Lung (tissue), 12 donors: ENCODE measurements around the gene CASP8. TPM values are rescaled to one million over a fixed set of nuclear protein-coding genes. Genes with fewer than 3 reads are reported as not detected.
A peak's percentile ranks its signal among the peaks of the same experiment; 100 is the strongest.

ENCODE experiments used
- ATAC-seq: fragments of 200-7000 bp; cut with Tn5 transposase; one replicate; pipeline ENCODE4 v1.9.1; 2020; ENCODE audit warnings: moderate number of reproducible peaks; ENCODE audit not compliant: insufficient read depth, low FRiP score
- DNase-seq, 3 donors: peaks; one replicate each; pipeline ENCODE4 v3.0.0-alpha.2; 2013 to 2017
- H3K27ac ChIP-seq, 2 donors: one replicate each; pipeline ENCODE4 v1.5.1; 2013; ENCODE audit warnings: mild to moderate bottlenecking in 2 of 2, moderate library complexity in 2 of 2, control low read depth in 1 of 2, inconsistent platforms in 1 of 2, low read depth in 1 of 2, low read length in 1 of 2
- H3K27me3 ChIP-seq, 3 donors: one replicate each; pipeline ENCODE4 v1.5.1; 2013; ENCODE audit warnings: low read length in 2 of 3; ENCODE audit not compliant: control insufficient read depth in 3 of 3, insufficient read depth in 3 of 3
- H3K36me3 ChIP-seq, 4 donors: one replicate each; pipeline ENCODE4 v1.5.1; 2013; ENCODE audit warnings: low read length in 4 of 4, mild to moderate bottlenecking in 1 of 4, moderate library complexity in 1 of 4; ENCODE audit not compliant: control insufficient read depth in 4 of 4, insufficient read depth in 4 of 4
- H3K4me1 ChIP-seq, 5 donors: one replicate each; pipeline ENCODE4 v1.5.1; 2013; ENCODE audit warnings: low read length in 5 of 5, mild to moderate bottlenecking in 2 of 5, moderate library complexity in 1 of 5; ENCODE audit not compliant: control insufficient read depth in 5 of 5, insufficient read depth in 5 of 5
- H3K4me3 ChIP-seq: one replicate; pipeline ENCODE4 v1.5.1; 2013; ENCODE audit warnings: mild to moderate bottlenecking, control low read depth, moderate library complexity
- H3K9ac ChIP-seq, 2 donors: one replicate each; pipeline ENCODE4 v1.5.1; 2013; ENCODE audit warnings: low read length in 2 of 2, control low read depth in 1 of 2; ENCODE audit not compliant: insufficient read depth in 1 of 2
- H3K9me3 ChIP-seq, 4 donors: one replicate each; pipeline ENCODE4 v1.5.1; 2013; ENCODE audit warnings: low read length in 3 of 4, mild to moderate bottlenecking in 1 of 4, moderate library complexity in 1 of 4; ENCODE audit not compliant: control insufficient read depth in 4 of 4, insufficient read depth in 3 of 4
- WGBS, 2 donors: extraction: QIAGEN DNeasy Blood & Tissue Kit; methylation state at CpG; one replicate each; pipeline ENCODE4 v1.1.7; 2013; 5-methylcytosine and 5-hydroxymethylcytosine counted together
- polyA plus RNA-seq, 2 donors: library from polyadenylated mRNA; stranded (reverse); fragments of 200-250 nt; gene quantifications; one replicate each; pipeline ENCODE4 v1.2.1, GENCODE V29; 2013
- total RNA-seq, 2 donors: library from RNA; depleted of rRNA in 1 of 2; stranded (reverse); fragments of >200 nt in 1 of 2; gene quantifications; one replicate each; pipeline ENCODE4 v1.2.1, GENCODE V29; 2014 to 2021
- TF ChIP-seq, protein P1 (sequence below): IDR thresholded peaks from 2 replicates; pipeline ENCODE4 v1.5.1; 2012; ENCODE audit warnings: mild to moderate bottlenecking; ENCODE audit errors: control extremely low read depth, extremely low read depth
- donor health status: control.
- donor health status: control.
- donor health status: Bipolar disorder and iron deficiency.
- donor health status: healthy.
- donor health status: DM: yes; HTN: yes; CAD: no.

CASP8 gene
- total and polyA plus RNA-seq, 4 donors = 18.2 to 32.3 (median 23.5) TPM

DNA sequence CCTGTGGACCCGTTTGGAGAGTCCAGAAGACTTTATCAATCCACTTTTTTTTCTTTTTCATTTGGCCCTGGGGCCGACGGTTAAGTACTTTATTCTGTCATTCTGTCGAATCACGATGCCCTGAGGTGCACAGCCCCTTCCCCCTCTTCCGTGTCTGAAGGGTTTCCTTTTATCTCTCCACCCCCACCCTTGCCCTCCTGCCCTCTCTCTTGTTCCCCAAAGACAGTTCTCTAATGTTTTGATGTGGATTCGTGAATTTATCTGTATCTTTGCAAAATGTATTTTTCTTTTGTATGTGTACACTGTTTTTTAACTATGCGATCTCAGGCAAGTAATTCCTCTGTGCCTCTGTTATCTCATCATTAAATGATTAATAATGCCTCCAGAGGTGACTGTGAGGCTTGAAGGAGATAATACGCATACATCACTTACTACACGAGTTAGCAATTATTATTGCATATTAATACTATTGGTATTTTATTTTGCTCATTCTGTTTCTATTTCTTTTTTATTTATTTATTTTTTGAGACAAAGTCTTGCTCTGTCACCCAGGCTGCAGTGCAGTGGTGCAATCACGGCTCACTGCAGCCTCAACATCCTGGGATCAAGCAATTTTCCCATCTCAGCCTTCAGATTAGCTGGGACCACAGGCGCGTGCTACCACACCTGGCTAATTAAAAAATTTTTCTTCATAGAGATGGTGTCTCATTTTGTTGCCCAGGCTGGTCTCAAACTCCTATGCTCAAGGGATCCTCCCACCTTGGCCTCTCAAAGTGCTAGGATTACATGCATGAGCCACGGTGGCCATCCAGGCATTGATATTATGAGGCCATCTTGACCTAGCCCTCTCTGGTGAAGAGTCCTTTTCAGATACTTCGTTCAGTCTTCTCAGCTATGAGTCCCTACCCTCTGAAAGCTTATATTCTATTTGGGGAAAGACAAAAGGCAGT lies 1.4 kb upstream of the CASP8 start:
- 26 to 27% methylated on average over 15 of the region's 15 CpGs for WGBS, 2 donors
- peak overlapping the region; percentile 83 to 97 for H3K9ac ChIP-seq
- H3K9me3 ChIP-seq = no peaks in the 10 kb centered on the region
- H3K4me1 ChIP-seq = peaks cover 0 to 15% (median 3%) of the 10 kb centered on the region in 5 donors
- ATAC-seq (no peak), DNase-seq (peak in 1 of 3 donors; percentile 75)
- peak overlapping the region; percentile 62 to 97 for H3K27ac ChIP-seq
- no peaks in the 10 kb centered on the region for H3K36me3 ChIP-seq
- TF ChIP-seq, protein P1, sequence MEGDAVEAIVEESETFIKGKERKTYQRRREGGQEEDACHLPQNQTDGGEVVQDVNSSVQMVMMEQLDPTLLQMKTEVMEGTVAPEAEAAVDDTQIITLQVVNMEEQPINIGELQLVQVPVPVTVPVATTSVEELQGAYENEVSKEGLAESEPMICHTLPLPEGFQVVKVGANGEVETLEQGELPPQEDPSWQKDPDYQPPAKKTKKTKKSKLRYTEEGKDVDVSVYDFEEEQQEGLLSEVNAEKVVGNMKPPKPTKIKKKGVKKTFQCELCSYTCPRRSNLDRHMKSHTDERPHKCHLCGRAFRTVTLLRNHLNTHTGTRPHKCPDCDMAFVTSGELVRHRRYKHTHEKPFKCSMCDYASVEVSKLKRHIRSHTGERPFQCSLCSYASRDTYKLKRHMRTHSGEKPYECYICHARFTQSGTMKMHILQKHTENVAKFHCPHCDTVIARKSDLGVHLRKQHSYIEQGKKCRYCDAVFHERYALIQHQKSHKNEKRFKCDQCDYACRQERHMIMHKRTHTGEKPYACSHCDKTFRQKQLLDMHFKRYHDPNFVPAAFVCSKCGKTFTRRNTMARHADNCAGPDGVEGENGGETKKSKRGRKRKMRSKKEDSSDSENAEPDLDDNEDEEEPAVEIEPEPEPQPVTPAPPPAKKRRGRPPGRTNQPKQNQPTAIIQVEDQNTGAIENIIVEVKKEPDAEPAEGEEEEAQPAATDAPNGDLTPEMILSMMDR = no peak
- H3K4me3 ChIP-seq = peak overlapping the region; percentile 56
- H3K27me3 ChIP-seq = no peaks in the 10 kb centered on the region

DNA sequence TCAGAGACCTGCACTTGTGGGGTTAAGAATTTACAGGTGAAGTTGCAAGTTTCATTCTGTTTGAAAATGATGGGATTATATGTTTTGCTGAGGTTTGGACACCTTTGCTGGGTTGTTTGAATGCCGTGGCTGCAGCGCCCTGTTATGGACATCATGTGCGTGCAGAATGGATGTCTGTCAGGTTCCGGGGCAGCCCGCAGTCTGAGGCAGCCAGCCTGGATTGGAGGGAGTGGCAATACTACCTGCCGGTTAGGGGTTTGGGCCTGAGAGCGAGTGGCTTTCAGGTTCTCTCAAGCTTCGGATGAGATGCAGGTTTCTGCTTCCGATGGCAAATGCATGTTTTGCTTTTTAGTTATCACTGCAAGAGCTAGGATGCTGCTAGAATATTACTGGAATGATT lies 1.1 kb downstream of the CASP8 start:
- no peak for ATAC-seq
- Histone ChIP-seq H3K27ac (peak overlapping the region in 1 of 2 donors; percentile 70), H3K4me3 (peak overlapping the region; percentile 3)

DNA sequence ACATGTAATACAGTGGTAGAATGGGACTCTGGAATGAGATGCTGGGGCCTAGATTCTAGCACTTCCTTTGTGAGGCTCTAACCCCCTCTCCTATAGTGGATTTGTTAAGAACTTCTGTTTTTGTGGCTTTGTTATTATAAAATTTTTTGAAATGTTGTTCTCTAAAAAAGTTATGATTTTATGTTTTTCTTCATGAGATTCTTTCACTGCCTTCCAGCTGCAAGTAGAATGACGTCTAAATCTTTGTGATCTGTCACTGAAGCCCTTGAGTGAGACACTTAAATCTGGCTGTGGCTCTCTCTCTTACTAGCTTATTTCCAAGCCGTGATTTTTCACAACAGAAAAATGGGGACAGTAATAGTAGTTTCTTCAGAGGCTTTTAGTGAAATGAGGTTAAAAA lies 1.6 kb downstream of the CASP8 start:
- no peak for DNase-seq
- no peak for ATAC-seq
- 33 to 41% methylated on average over 2 of the region's 2 CpGs for WGBS, 2 donors
- Histone ChIP-seq H3K4me3 (no peak overlapping the region), H3K9ac (no peak overlapping the region), H3K4me1 (peaks cover 0 to 13% (median 3%) of the 10 kb centered on the region in 5 donors), H3K27me3 (no peaks in the 10 kb centered on the region), H3K9me3 (no peaks in the 10 kb centered on the region), H3K36me3 (peaks cover 0 to 4% (median 0%) of the 10 kb centered on the region in 4 donors), H3K27ac (no peak overlapping the region)
- TF ChIP-seq, protein P1 = no peak

More for the DNA sequence above, 1.1 kb downstream of the CASP8 start:
- H3K36me3 ChIP-seq = peaks cover 0 to 1% (median 0%) of the 10 kb centered on the region in 4 donors
- TF ChIP-seq, protein P1 = no peak
- WGBS, 2 donors = 48 to 65% methylated on average over 9 of the region's 9 CpGs
- no peak overlapping the region for H3K9ac ChIP-seq
- H3K4me1 ChIP-seq = peaks cover 0 to 13% (median 3%) of the 10 kb centered on the region in 5 donors
- H3K9me3 ChIP-seq = no peaks in the 10 kb centered on the region
- DNase-seq = no peak
- no peaks in the 10 kb centered on the region for H3K27me3 ChIP-seq
